ENCODE measurements around the gene EIF4G1. TPM values are rescaled to one million over a fixed set of nuclear protein-coding genes. Genes with fewer than 3 reads are reported as not detected.

EIF4G1 gene
- total RNA-seq, 1 donor from 2014 or later = 490 TPM

GRCh38 chr3:184282941-184283340 lies 31.5 kb upstream of the EIF4G1 start:
- Histone ChIP-seq H3K9me3 (ENCODE audit: insufficient read depth, low read depth, low read length) (no peaks in the 10 kb centered on the region), H3K4me1 (ENCODE audit: insufficient read depth, low read length) (no peaks in the 10 kb centered on the region), H3K27me3 (ENCODE audit: insufficient read depth, low read length) (peaks cover 7% of the 10 kb centered on the region), H3K27ac (ENCODE audit: low read depth, low read length) (no peak overlapping the region), H3K4me3 (ENCODE audit: insufficient read depth, low read depth, low read length) (no peak overlapping the region), H3K9ac (ENCODE audit: low read length) (no peak overlapping the region), H3K36me3 (ENCODE audit: insufficient read depth, low read length) (no peaks in the 10 kb centered on the region), H3K79me2 (ENCODE audit: insufficient read depth, low read length) (no peaks in the 10 kb centered on the region), H3K4me2 (ENCODE audit: low read length) (no peak overlapping the region), H2AFZ (ENCODE audit: low read depth, low read length) (no peak overlapping the region), H4K20me1 (ENCODE audit: insufficient read depth, low read length) (no peaks in the 10 kb centered on the region)
- Mint-ChIP-seq H3K36me3 (ENCODE audit: low read depth, unreplicated experiment) (peaks cover 2% of the 10 kb centered on the region), H3K9me3 (ENCODE audit: unreplicated experiment) (no peaks in the 10 kb centered on the region), H3K27ac (ENCODE audit: unreplicated experiment) (no peak overlapping the region), H3K4me3 (ENCODE audit: unreplicated experiment) (no peak overlapping the region), H3K27me3 (ENCODE audit: low read depth, unreplicated experiment) (peaks cover 63% of the 10 kb centered on the region), H3K4me1 (ENCODE audit: low read depth, unreplicated experiment) (no peaks in the 10 kb centered on the region)
- DNase-seq (ENCODE audit: low read depth) (no peak), FAIRE-seq (no peak)
- no peak for TF ChIP-seq EZH2 (IDR thresholded peaks at IDR 0.05; ENCODE audit: insufficient read depth, low read length)
- TF ChIP-seq, protein P1, sequence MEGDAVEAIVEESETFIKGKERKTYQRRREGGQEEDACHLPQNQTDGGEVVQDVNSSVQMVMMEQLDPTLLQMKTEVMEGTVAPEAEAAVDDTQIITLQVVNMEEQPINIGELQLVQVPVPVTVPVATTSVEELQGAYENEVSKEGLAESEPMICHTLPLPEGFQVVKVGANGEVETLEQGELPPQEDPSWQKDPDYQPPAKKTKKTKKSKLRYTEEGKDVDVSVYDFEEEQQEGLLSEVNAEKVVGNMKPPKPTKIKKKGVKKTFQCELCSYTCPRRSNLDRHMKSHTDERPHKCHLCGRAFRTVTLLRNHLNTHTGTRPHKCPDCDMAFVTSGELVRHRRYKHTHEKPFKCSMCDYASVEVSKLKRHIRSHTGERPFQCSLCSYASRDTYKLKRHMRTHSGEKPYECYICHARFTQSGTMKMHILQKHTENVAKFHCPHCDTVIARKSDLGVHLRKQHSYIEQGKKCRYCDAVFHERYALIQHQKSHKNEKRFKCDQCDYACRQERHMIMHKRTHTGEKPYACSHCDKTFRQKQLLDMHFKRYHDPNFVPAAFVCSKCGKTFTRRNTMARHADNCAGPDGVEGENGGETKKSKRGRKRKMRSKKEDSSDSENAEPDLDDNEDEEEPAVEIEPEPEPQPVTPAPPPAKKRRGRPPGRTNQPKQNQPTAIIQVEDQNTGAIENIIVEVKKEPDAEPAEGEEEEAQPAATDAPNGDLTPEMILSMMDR (IDR thresholded peaks at IDR 0.05; ENCODE audit: insufficient read depth, low read depth, low read length) = no peak

GRCh38 chr3:184283681-184284080 lies 30.7 kb upstream of the EIF4G1 start:
- Histone ChIP-seq H4K20me1 (ENCODE audit: insufficient read depth, low read length) (no peaks in the 10 kb centered on the region), H2AFZ (ENCODE audit: low read depth, low read length) (no peak overlapping the region), H3K36me3 (ENCODE audit: insufficient read depth, low read length) (no peaks in the 10 kb centered on the region), H3K79me2 (ENCODE audit: insufficient read depth, low read length) (no peaks in the 10 kb centered on the region), H3K4me2 (ENCODE audit: low read length) (no peak overlapping the region), H3K4me1 (ENCODE audit: insufficient read depth, low read length) (no peaks in the 10 kb centered on the region), H3K27ac (ENCODE audit: low read depth, low read length) (no peak overlapping the region), H3K4me3 (ENCODE audit: insufficient read depth, low read depth, low read length) (no peak overlapping the region), H3K9me3 (ENCODE audit: insufficient read depth, low read depth, low read length) (no peaks in the 10 kb centered on the region), H3K27me3 (ENCODE audit: insufficient read depth, low read length) (peaks cover 7% of the 10 kb centered on the region), H3K9ac (ENCODE audit: low read length) (no peak overlapping the region)
- Mint-ChIP-seq H3K27ac (ENCODE audit: unreplicated experiment) (no peak overlapping the region), H3K36me3 (ENCODE audit: low read depth, unreplicated experiment) (peaks cover 2% of the 10 kb centered on the region), H3K4me3 (ENCODE audit: unreplicated experiment) (no peak overlapping the region), H3K27me3 (ENCODE audit: low read depth, unreplicated experiment) (peaks cover 55% of the 10 kb centered on the region), H3K9me3 (ENCODE audit: unreplicated experiment) (no peaks in the 10 kb centered on the region), H3K4me1 (ENCODE audit: low read depth, unreplicated experiment) (no peaks in the 10 kb centered on the region)
- TF ChIP-seq, protein P1 (IDR thresholded peaks at IDR 0.05; ENCODE audit: insufficient read depth, low read depth, low read length) = no peak
- no peak for TF ChIP-seq EZH2 (IDR thresholded peaks at IDR 0.05; ENCODE audit: insufficient read depth, low read length)
- no peak for DNase-seq (ENCODE audit: low read depth)
- no peak for FAIRE-seq

GRCh38 chr3:184284696-184285095 lies 29.7 kb upstream of the EIF4G1 start:
- Histone ChIP-seq H3K79me2 (ENCODE audit: insufficient read depth, low read length) (no peaks in the 10 kb centered on the region), H3K9me3 (ENCODE audit: insufficient read depth, low read depth, low read length) (no peaks in the 10 kb centered on the region), H3K27me3 (ENCODE audit: insufficient read depth, low read length) (peaks cover 7% of the 10 kb centered on the region), H2AFZ (ENCODE audit: low read depth, low read length) (no peak overlapping the region), H3K4me1 (ENCODE audit: insufficient read depth, low read length) (no peaks in the 10 kb centered on the region), H3K4me3 (ENCODE audit: insufficient read depth, low read depth, low read length) (no peak overlapping the region), H3K27ac (ENCODE audit: low read depth, low read length) (no peak overlapping the region), H3K4me2 (ENCODE audit: low read length) (no peak overlapping the region), H4K20me1 (ENCODE audit: insufficient read depth, low read length) (no peaks in the 10 kb centered on the region), H3K36me3 (ENCODE audit: insufficient read depth, low read length) (no peaks in the 10 kb centered on the region), H3K9ac (ENCODE audit: low read length) (no peak overlapping the region)
- peak; percentile 53 for DNase-seq (ENCODE audit: low read depth)
- H3K9me3 Mint-ChIP-seq (ENCODE audit: unreplicated experiment) = no peaks in the 10 kb centered on the region
- H3K27ac Mint-ChIP-seq (ENCODE audit: unreplicated experiment) = no peak overlapping the region
- no peak for FAIRE-seq
- peaks cover 2% of the 10 kb centered on the region for H3K36me3 Mint-ChIP-seq (ENCODE audit: low read depth, unreplicated experiment)
- TF ChIP-seq, protein P1 (IDR thresholded peaks at IDR 0.05; ENCODE audit: insufficient read depth, low read depth, low read length) = peak; percentile 39
- TF ChIP-seq EZH2 (IDR thresholded peaks at IDR 0.05; ENCODE audit: insufficient read depth, low read length) = no peak
- peaks cover 46% of the 10 kb centered on the region for H3K27me3 Mint-ChIP-seq (ENCODE audit: low read depth, unreplicated experiment)
- no peaks in the 10 kb centered on the region for H3K4me1 Mint-ChIP-seq (ENCODE audit: low read depth, unreplicated experiment)
- no peak overlapping the region for H3K4me3 Mint-ChIP-seq (ENCODE audit: unreplicated experiment)

Data from astrocyte (in vitro differentiated cells and primary cell).